B cell (primary cell): Measurements from ENCODE around the gene GLIPR2. TPM values are rescaled to one million over a fixed set of nuclear protein-coding genes. Genes with fewer than 3 reads are reported as not detected.

Experiments
- ATAC-seq: fragments of 200-7000 bp; cut with Tn5 transposase; one replicate; pipeline ENCODE4 v1.10.0; 2021; ENCODE audit warnings: low read depth, mild to moderate bottlenecking, moderate number of reproducible peaks, moderate library complexity
- CTCF ChIA-PET: fragments of 350-600 bp; sonication (Branson Sonifier 250); formaldehyde crosslinking; loops from one replicate; lab custom pipeline; 2021; ENCODE audit warnings: antibody characterized with exemption, inconsistent platforms; lab: Charles Lee
- POLR2A ChIA-PET: fragments of 350-600 bp; sonication (Branson Sonifier 250); formaldehyde crosslinking; loops from one replicate; lab custom pipeline; 2021; ENCODE audit warnings: antibody characterized with exemption; lab: Charles Lee
- DNase-seq: peaks from one replicate; pipeline ENCODE4 v3.0.0; 2013
- H2AFZ ChIP-seq: 2 replicates; pipeline ENCODE4 v1.6.1; 2012; ENCODE audit warnings: mild to moderate bottlenecking, low read depth, low read length; ENCODE audit not compliant: insufficient read depth, poor library complexity, severe bottlenecking
- H3K27ac ChIP-seq, 2 donors: 1 replicate in 1 of 2; 2 replicates in 1 of 2; pipeline ENCODE4 v1.5.1; 2012 to 2013; ENCODE audit warnings: low read length in 2 of 2, mild to moderate bottlenecking in 2 of 2, moderate library complexity in 1 of 2
- H3K27me3 ChIP-seq, 4 experiments: fragments of 200-600 bp in 1 of 4; sonication (generic) in 1 of 4; replicated peaks in 1 of 4; 1 replicate in 2 of 4; 2 replicates in 2 of 4; pipeline versions ENCODE4 v1.6.1 to v1.7.0; 2013 to 2016; ENCODE audit warnings: low read length in 3 of 4, mild to moderate bottlenecking in 2 of 4, mixed read lengths in 1 of 4, moderate library complexity in 1 of 4; ENCODE audit not compliant: insufficient read depth in 4 of 4, control insufficient read depth in 3 of 4; ENCODE audit errors: control extremely low read depth in 1 of 4
- H3K36me3 ChIP-seq, 2 experiments: replicated peaks in 1 of 2; 1 replicate in 1 of 2; 2 replicates in 1 of 2; pipeline versions ENCODE4 v1.6.1 to v1.7.1; 2013; ENCODE audit warnings: low read length in 1 of 2; ENCODE audit not compliant: insufficient read depth in 2 of 2, control insufficient read depth in 1 of 2; ENCODE audit errors: control extremely low read depth in 1 of 2, extremely low read depth in 1 of 2
- H3K4me1 ChIP-seq, 2 donors: fragments of 200-600 bp in 1 of 2; sonication (generic) in 1 of 2; 1 replicate in 1 of 2; 2 replicates in 1 of 2; pipeline versions ENCODE4 v1.5.1 to v1.6.1; 2013 to 2017; ENCODE audit warnings: low read length in 2 of 2; ENCODE audit not compliant: control insufficient read depth in 2 of 2, insufficient read depth in 2 of 2
- H3K4me2 ChIP-seq: replicated peaks from 2 replicates; pipeline ENCODE3; 2012; ENCODE audit warnings: mild to moderate bottlenecking, low read depth, low read length; ENCODE audit not compliant: poor library complexity, severe bottlenecking
- H3K4me3 ChIP-seq, 5 experiments: fragments of 200-600 bp in 1 of 5; sonication (generic) in 1 of 5; 1 replicate in 3 of 5; 2 replicates in 2 of 5; pipeline versions ENCODE4 v1.5.1 to v1.7.0; 2011 to 2016; ENCODE audit warnings: low read length in 4 of 5, mild to moderate bottlenecking in 4 of 5, low read depth in 2 of 5, control low read depth in 1 of 5, moderate library complexity in 1 of 5; ENCODE audit not compliant: insufficient read depth in 1 of 5; ENCODE audit errors: control extremely low read depth in 1 of 5, extremely low read depth in 1 of 5
- H3K79me2 ChIP-seq: fragments of 200-600 bp; sonication (generic); one replicate; pipeline ENCODE4 v1.6.0; 2016; ENCODE audit warnings: low read length; ENCODE audit not compliant: control insufficient read depth, insufficient read depth
- H3K9ac ChIP-seq: fragments of 200-600 bp; sonication (generic); 2 replicates; pipeline ENCODE4 v1.6.1; 2017; ENCODE audit warnings: mild to moderate bottlenecking, low read length, moderate library complexity
- H3K9me3 ChIP-seq, 3 donors: one replicate each; pipeline versions ENCODE4 v1.6.1 to v1.7.1; 2013; ENCODE audit warnings: low read length in 2 of 3; ENCODE audit not compliant: control insufficient read depth in 2 of 3, insufficient read depth in 1 of 3; ENCODE audit errors: control extremely low read depth in 1 of 3
- H4K20me1 ChIP-seq: 2 replicates; pipeline ENCODE4 v1.6.0; 2012; ENCODE audit warnings: mild to moderate bottlenecking, low read length; ENCODE audit not compliant: insufficient read depth, control insufficient read depth, poor library complexity, severe bottlenecking
- H3K27ac Mint-ChIP-seq: one replicate; pipeline ENCODE4 v1.8.0; 2021; ENCODE audit warnings: mixed read lengths
- H3K27me3 Mint-ChIP-seq: one replicate; pipeline ENCODE4 v1.8.0; 2021; ENCODE audit warnings: mixed read lengths
- H3K4me1 Mint-ChIP-seq: one replicate; pipeline ENCODE4 v1.8.0; 2021; ENCODE audit warnings: mixed read lengths
- H3K4me3 Mint-ChIP-seq: one replicate; pipeline ENCODE4 v1.8.0; 2021; ENCODE audit warnings: mixed read lengths
- H3K9me3 Mint-ChIP-seq: one replicate; pipeline ENCODE4 v1.8.0; 2022; ENCODE audit warnings: mixed read lengths; ENCODE audit not compliant: insufficient read depth
- EZH2 ChIP-seq: IDR thresholded peaks from 2 replicates; pipeline ENCODE4 v1.6.1; 2012; ENCODE audit warnings: borderline replicate concordance, low read depth, mild to moderate bottlenecking, moderate library complexity, low read length; ENCODE audit not compliant: insufficient read depth, poor library complexity, severe bottlenecking
- WGBS: methylation state at CpG from one replicate; pipeline ENCODE4 v1.1.5; 2013; ENCODE audit warnings: missing lambda C conversion rate; ENCODE audit not compliant: insufficient coverage; 5-methylcytosine and 5-hydroxymethylcytosine counted together
- intact Hi-C: fragments of 100-400 bp; cut with micrococcal nuclease; formaldehyde crosslinking; loops from one replicate; pipeline ENCODE4 v1.10.0; 2022
- polyA plus RNA-seq: library from polyadenylated mRNA; depleted of rRNA; stranded (reverse); fragments of >200 nt; gene quantifications from 2 replicates; pipeline ENCODE4 v1.2.3, GENCODE V29; 2012
- total RNA-seq, 2 donors: library from RNA; stranded (reverse); fragments of 120-200 nt in 1 of 2; gene quantifications; 1 replicate in 1 of 2; 2 replicates in 1 of 2; pipeline versions ENCODE4 v1.2.3 to v1.2.4, GENCODE V29; 2013 to 2022
- TF ChIP-seq, protein P1 (sequence below): fragments of 200-600 bp; IDR thresholded peaks from one replicate; pipeline ENCODE4 v1.8.0; 2022; ENCODE audit warnings: antibody characterized with exemption, mild to moderate bottlenecking

Gene GLIPR2
- total and polyA plus RNA-seq, 2 donors (not counting 1 experiment from before 2014, with no cell fraction given) = 13.7 to 14.6 TPM

DNA sequence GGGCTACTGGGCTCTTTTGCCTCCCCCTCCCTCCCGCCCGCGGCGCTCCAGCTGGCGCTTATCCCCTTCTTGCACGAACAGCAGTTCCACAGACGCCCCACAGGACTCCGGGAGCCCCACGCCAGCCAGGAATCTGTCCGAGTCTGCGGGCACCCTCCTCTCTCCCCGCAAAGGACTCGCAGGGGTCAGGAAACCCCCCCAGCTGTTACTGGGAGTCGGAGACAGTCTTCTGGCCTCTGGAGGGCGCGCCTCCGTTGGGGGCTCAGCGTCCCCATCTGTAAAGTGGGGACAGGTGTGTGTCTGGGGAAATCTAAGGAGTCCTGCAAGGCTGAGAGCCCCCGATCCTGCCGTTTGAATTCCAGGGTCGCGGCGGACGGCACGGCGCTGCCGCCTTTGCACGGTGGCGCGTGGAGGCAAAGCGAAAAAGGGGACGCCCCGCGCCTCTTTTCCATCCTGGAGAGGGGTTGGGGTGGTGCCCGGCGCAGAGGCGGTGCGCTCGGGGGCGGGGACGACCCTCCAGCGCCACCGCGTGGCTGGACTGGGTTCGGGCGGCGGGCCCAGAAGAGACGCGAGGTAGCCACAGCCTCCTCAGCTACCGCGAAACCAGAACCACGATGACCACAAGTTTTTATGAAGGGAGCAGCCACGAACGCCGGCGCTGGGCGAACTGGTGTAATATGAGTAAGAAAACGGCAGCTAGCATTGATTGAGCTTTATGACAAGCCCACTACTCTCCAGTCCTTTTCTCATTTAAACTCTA is 29.8 kb downstream of the GLIPR2 start:
- TF ChIP-seq, protein P1, sequence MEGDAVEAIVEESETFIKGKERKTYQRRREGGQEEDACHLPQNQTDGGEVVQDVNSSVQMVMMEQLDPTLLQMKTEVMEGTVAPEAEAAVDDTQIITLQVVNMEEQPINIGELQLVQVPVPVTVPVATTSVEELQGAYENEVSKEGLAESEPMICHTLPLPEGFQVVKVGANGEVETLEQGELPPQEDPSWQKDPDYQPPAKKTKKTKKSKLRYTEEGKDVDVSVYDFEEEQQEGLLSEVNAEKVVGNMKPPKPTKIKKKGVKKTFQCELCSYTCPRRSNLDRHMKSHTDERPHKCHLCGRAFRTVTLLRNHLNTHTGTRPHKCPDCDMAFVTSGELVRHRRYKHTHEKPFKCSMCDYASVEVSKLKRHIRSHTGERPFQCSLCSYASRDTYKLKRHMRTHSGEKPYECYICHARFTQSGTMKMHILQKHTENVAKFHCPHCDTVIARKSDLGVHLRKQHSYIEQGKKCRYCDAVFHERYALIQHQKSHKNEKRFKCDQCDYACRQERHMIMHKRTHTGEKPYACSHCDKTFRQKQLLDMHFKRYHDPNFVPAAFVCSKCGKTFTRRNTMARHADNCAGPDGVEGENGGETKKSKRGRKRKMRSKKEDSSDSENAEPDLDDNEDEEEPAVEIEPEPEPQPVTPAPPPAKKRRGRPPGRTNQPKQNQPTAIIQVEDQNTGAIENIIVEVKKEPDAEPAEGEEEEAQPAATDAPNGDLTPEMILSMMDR = peak; percentile 98
- TF ChIP-seq EZH2 = no peak
- Mint-ChIP-seq H3K9me3 (no peaks in the 10 kb centered on the region), H3K4me1 (peaks cover 3% of the 10 kb centered on the region), H3K27me3 (peaks cover 2% of the 10 kb centered on the region), H3K27ac (peak overlapping the region; percentile 29), H3K4me3 (peak overlapping the region; percentile 83)
- Histone ChIP-seq H3K27me3 (no peaks in the 10 kb centered on the region), H3K9me3 (peaks cover 0 to 3% (median 0%) of the 10 kb centered on the region in 3 donors), H3K4me2 (peak overlapping the region; percentile 94), H4K20me1 (no peaks in the 10 kb centered on the region), H2AFZ (peak overlapping the region; percentile 90), H3K9ac (peak overlapping the region; percentile 61), H3K36me3 (no peaks in the 10 kb centered on the region), H3K79me2 (no peaks in the 10 kb centered on the region), H3K4me3 (peak overlapping the region in 4 of 5 experiments; percentile 43 to 63 (median 52)), H3K27ac (no peak overlapping the region), H3K4me1 (peaks cover 0 to 10% of the 10 kb centered on the region in 2 donors)
- POLR2A ChIA-PET = interaction anchor here (0.7 kb wide), 1 partner anchor 24 kb away, joined by 3 read pairs; no protein-coding TSS in a partner anchor
- DNase-seq (peak; percentile 88), ATAC-seq (peak; percentile 99)
- intact Hi-C loops = loop anchor here (1.0 to 10.0 kb wide), 7 partner anchors 15 to 211 kb away; partner anchors contain the start of genes CLTA, GLIPR2 and RECK
- CTCF ChIA-PET = interaction anchor here (0.6 to 8.2 kb wide), 24 partner anchors 9 to 211 kb away, joined by 3 to 435 read pairs (median 6); partner anchors contain the start of genes CLTA and GLIPR2
- 9% methylated on average over 43 of the region's 58 CpGs for WGBS

DNA sequence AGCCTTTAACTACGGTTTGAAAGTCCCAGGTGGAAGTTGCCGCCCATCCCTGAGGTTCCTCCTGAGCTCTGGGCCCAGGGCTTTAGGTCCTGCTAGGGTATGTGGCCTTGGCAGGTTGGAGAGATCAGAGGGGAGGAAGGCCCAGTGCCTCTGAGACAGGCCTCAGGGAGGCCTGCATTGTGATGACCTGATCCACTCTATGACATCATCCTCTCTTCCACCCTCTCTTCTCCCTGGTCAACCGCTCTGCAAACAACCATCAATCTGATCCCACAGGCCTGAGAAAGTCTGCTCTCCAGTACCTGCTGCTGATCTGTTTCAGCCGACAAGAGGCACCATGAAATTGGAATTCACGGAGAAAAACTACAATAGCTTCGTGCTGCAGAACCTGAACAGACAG is 32.6 kb downstream of the GLIPR2 start, which contains the start of gene CCIN:
CCIN (plus strand) TSS at position 223 of the 400 bp plus-strand sequence; CDS start at position 338, 115 bp downstream.
- Histone ChIP-seq H3K27me3 (no peaks in the 10 kb centered on the region), H4K20me1 (no peaks in the 10 kb centered on the region), H2AFZ (no peak within 1 kb of the TSS), H3K9ac (no peak within 1 kb of the TSS), H3K4me2 (no peak within 1 kb of the TSS), H3K9me3 (peaks cover 0 to 3% (median 0%) of the 10 kb centered on the region in 3 donors), H3K36me3 (no peaks in the 10 kb centered on the region), H3K27ac (no peak within 1 kb of the TSS), H3K4me3 (no peak within 1 kb of the TSS), H3K79me2 (no peaks in the 10 kb centered on the region), H3K4me1 (peaks cover 0 to 10% of the 10 kb centered on the region in 2 donors)
- ATAC-seq (no peak), DNase-seq (no peak)
- no peak within 1 kb of the TSS for H3K4me3 Mint-ChIP-seq
- peaks cover 3% of the 10 kb centered on the region for H3K4me1 Mint-ChIP-seq
- no peaks in the 10 kb centered on the region for H3K9me3 Mint-ChIP-seq
- peaks cover 2% of the 10 kb centered on the region for H3K27me3 Mint-ChIP-seq
- WGBS = 91% methylated on average over 6 of the region's 6 CpGs
- CTCF ChIA-PET = interaction anchor here (0.7 to 8.2 kb wide), 7 partner anchors 14 to 158 kb away, joined by 3 to 435 read pairs (median 44); partner anchors contain the start of genes CLTA and GLIPR2
- no peak for TF ChIP-seq EZH2
- TF ChIP-seq, protein P1 = no peak
- POLR2A ChIA-PET = no interaction called here
- intact Hi-C loops = loop anchor here (10.0 kb wide), 1 partner anchor 134 kb away; the partner anchor contains the start of gene RECK
- H3K27ac Mint-ChIP-seq = no peak within 1 kb of the TSS
